ENCODE results near the gene COL4A6.

The COL4A6 gene

DNA sequence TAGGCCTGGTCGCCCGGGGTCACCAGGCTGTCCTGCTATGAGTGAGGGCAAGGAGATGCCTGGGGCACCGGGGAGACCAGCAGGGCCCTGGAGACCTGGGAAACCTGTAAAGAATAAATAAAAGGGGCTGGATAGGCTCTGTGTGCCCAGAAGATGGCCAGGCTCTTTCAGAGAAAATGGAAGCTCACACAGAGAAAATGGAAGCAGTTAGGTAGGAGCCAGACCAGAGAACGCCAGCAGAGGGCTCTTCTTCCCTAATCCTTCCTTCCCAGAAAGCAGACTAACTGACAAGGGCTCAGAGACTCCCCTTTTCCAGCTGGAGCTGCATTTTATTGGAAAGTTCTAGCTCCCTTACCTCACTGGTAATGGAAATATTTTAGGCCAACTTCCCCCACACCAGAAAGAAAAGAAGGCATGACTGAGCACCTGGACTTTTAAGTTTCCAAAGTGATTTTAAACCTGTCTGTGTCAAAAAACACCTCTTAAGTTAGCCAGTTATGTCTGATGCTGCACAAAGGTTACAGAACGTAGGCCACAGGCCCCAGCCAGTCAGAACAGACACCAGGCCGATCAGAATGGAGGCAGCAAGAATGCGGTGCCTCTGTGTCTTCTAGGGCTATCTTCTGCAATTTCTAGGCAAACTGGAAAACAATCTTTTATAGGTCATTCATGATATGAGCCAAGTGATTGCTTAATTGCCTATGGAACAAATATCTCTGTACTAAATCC, 272.7 kb downstream of the COL4A6 start:
- no peak overlapping the region for H3K27ac ChIP-seq (ENCODE audit: low read depth, low read length)
- peaks cover 0 to 5% of the 10 kb centered on the region in 2 donors for H3K27me3 ChIP-seq (ENCODE audit: control insufficient read depth in 1 of 2, insufficient read depth in 2 of 2, low read length in 2 of 2)
- no peak overlapping the region for H3K9ac ChIP-seq (ENCODE audit: low read length)
- no peak overlapping the region for H3K4me3 ChIP-seq (ENCODE audit: low read depth in 1 of 2, low read length in 2 of 2)
- no peaks in the 10 kb centered on the region for H3K36me3 ChIP-seq (ENCODE audit: insufficient read depth, low read length)
- no peaks in the 10 kb centered on the region for H3K4me1 ChIP-seq (ENCODE audit: insufficient read depth, low read length)
- H3K9me3 ChIP-seq (ENCODE audit: low read length), result no peaks in the 10 kb centered on the region

DNA sequence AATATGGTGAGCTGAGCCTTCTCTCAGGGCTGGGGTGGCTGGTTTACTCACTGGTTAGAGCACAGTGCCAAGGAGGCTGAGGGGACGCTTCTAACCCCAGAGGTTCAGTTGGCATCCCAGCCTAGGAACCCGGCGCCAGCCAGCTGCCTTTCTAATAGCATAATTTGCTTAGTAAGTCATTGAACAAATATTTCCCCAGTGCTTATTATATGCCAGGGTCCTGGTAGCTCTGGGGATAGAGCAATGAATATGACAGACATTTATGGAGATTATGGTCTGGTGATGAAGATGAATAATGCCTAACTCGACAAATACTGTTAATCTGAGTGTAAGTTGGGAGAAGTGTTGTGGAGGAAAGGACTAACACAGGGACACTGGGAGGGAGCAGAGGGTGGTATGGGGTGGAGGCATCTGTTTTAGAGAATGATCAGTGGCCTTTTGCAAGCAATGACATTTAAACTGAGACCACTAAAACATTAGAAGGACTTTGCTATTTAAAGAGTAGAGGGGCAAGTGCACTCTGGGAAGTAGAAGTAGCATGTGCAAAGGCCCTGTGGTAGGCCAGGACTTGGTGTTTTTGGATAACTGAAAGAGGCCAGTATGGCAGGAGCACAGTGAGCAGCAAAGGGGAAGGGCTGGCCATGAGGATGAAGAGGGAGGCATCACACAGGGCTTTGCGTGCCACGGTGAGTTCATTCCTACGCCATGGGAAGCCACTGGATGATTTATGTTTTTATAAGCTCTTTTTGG, 274.7 kb downstream of the COL4A6 start:
- H3K36me3 ChIP-seq (ENCODE audit: insufficient read depth, low read length), result no peaks in the 10 kb centered on the region
- no peak overlapping the region for H3K4me3 ChIP-seq (ENCODE audit: low read depth in 1 of 2, low read length in 2 of 2)
- no peaks in the 10 kb centered on the region for H3K4me1 ChIP-seq (ENCODE audit: insufficient read depth, low read length)
- H3K27ac ChIP-seq (ENCODE audit: low read depth, low read length), result no peak overlapping the region
- peaks cover 5 to 10% of the 10 kb centered on the region in 2 donors for H3K27me3 ChIP-seq (ENCODE audit: control insufficient read depth in 1 of 2, insufficient read depth in 2 of 2, low read length in 2 of 2)
- no peak overlapping the region for H3K9ac ChIP-seq (ENCODE audit: low read length)
- no peaks in the 10 kb centered on the region for H3K9me3 ChIP-seq (ENCODE audit: low read length)

DNA sequence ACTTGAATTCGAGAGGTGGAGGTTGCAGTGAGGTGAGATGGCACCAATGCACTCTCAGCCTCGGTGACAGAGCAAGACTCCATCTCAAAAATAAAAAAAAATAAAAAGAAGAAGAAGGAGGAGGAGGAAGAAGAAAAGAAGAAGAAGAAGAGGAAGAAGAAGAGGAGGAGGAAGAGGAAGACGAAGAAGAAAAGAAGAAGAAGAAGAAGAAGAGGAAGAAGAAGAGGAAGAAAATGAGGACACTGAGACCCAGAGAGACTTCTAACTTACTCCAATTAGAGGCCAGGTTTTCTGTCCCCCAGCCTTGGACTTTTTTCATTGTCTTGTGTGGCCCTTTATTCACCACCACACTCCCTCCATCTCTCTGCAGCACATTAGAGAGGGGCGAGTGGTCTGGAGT, 276.0 kb downstream of the COL4A6 start:
- no peaks in the 10 kb centered on the region for H3K4me1 ChIP-seq (ENCODE audit: insufficient read depth, low read length)
- no peak overlapping the region for H3K9ac ChIP-seq (ENCODE audit: low read length)
- H3K36me3 ChIP-seq (ENCODE audit: insufficient read depth, low read length), result no peaks in the 10 kb centered on the region
- peaks cover 5 to 10% of the 10 kb centered on the region in 2 donors for H3K27me3 ChIP-seq (ENCODE audit: control insufficient read depth in 1 of 2, insufficient read depth in 2 of 2, low read length in 2 of 2)
- H3K4me3 ChIP-seq (ENCODE audit: low read depth in 1 of 2, low read length in 2 of 2), result no peak overlapping the region
- H3K27ac ChIP-seq (ENCODE audit: low read depth, low read length), result no peak overlapping the region
- no peaks in the 10 kb centered on the region for H3K9me3 ChIP-seq (ENCODE audit: low read length)

DNA sequence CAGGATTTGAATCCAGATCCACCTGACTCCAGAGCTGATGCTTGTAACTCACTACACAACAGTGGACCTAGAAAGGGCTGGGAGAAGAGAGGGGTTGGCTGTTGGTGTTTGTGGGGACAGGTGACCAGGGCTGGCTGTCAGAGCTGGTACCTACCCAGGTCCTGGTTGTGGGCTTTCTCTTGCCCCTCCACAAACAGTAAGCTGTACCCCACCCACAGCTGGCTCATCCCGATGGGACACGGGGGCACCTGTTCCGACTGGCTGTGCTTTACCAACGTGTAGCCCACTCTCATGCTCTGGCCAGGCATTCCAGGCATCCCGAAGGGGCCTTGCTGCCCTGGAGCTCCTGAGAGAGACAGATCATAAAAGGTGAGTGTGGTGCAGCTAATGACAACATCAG, 277.9 kb downstream of the COL4A6 start:
- H3K27ac ChIP-seq (ENCODE audit: low read depth, low read length), result no peak overlapping the region
- H3K9ac ChIP-seq (ENCODE audit: low read length), result no peak overlapping the region
- no peaks in the 10 kb centered on the region for H3K9me3 ChIP-seq (ENCODE audit: low read length)
- H3K36me3 ChIP-seq (ENCODE audit: insufficient read depth, low read length), result no peaks in the 10 kb centered on the region
- H3K4me3 ChIP-seq (ENCODE audit: low read depth in 1 of 2, low read length in 2 of 2), result no peak overlapping the region
- H3K27me3 ChIP-seq (ENCODE audit: control insufficient read depth in 1 of 2, insufficient read depth in 2 of 2, low read length in 2 of 2), result peaks cover 5 to 10% of the 10 kb centered on the region in 2 donors
- H3K4me1 ChIP-seq (ENCODE audit: insufficient read depth, low read length), result no peaks in the 10 kb centered on the region

DNA sequence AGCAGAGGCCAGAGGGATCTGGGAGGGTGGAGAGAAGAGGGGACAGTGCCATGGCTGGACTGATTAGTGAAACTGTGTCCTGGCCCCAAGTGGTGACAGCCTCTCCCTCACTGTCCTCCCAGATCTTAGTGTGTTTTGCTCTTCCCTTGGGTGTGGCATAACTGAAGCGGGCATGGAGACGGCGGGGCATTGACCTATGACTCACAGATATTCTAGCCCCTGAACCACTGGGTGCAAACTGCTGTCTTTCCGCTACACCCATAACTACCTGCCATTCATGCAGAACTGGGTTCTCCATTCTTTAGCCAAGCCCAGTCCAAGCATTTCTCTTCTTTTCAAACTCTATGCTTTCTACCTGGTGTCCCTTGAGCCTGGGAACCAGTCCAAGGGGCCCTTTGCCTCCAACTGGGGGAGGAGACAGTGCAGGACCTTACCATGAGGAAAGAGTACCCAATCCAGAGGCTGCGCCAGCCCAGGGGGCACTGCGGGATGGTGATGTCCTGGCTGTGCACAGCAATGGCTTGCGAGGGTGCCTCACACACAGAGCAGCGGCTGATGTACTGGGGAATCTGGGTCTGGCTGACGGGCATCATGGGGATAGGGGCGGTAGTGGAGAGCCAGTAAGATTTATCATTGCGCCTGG, 279.1 kb downstream of the COL4A6 start:
- H3K36me3 ChIP-seq (ENCODE audit: insufficient read depth, low read length), result no peaks in the 10 kb centered on the region
- no peak overlapping the region for H3K27ac ChIP-seq (ENCODE audit: low read depth, low read length)
- peaks cover 5 to 10% of the 10 kb centered on the region in 2 donors for H3K27me3 ChIP-seq (ENCODE audit: control insufficient read depth in 1 of 2, insufficient read depth in 2 of 2, low read length in 2 of 2)
- H3K9ac ChIP-seq (ENCODE audit: low read length), result no peak overlapping the region
- H3K4me3 ChIP-seq (ENCODE audit: low read depth in 1 of 2, low read length in 2 of 2), result no peak overlapping the region
- H3K9me3 ChIP-seq (ENCODE audit: low read length), result no peaks in the 10 kb centered on the region
- no peaks in the 10 kb centered on the region for H3K4me1 ChIP-seq (ENCODE audit: insufficient read depth, low read length)

DNA sequence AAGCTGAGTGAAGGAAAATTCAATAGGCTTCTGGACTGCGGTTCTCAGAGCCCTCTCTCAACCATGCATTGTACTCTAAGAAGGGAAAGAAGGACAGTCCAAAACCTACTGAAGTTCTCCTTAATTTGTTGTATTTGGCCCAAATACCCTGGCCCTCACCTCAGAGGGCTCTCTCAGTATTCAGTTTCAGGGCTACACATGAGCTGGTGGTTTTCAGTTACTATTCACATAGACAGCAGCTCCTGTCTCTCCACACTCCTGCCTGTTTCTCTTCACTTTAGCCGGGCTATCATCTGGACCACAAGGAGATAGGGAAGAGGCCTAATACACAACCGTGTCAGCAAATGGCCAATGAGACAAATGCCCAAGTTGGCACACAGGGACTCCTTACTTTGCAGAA, 280.6 kb downstream of the COL4A6 start:
- H3K4me1 ChIP-seq (ENCODE audit: insufficient read depth, low read length), result no peaks in the 10 kb centered on the region
- no peaks in the 10 kb centered on the region for H3K9me3 ChIP-seq (ENCODE audit: low read length)
- H3K27ac ChIP-seq (ENCODE audit: low read depth, low read length), result no peak overlapping the region
- H3K27me3 ChIP-seq (ENCODE audit: control insufficient read depth in 1 of 2, insufficient read depth in 2 of 2, low read length in 2 of 2), result peaks cover 3 to 10% of the 10 kb centered on the region in 2 donors
- no peak overlapping the region for H3K9ac ChIP-seq (ENCODE audit: low read length)
- no peak overlapping the region for H3K4me3 ChIP-seq (ENCODE audit: low read depth in 1 of 2, low read length in 2 of 2)
- H3K36me3 ChIP-seq (ENCODE audit: insufficient read depth, low read length), result no peaks in the 10 kb centered on the region

DNA sequence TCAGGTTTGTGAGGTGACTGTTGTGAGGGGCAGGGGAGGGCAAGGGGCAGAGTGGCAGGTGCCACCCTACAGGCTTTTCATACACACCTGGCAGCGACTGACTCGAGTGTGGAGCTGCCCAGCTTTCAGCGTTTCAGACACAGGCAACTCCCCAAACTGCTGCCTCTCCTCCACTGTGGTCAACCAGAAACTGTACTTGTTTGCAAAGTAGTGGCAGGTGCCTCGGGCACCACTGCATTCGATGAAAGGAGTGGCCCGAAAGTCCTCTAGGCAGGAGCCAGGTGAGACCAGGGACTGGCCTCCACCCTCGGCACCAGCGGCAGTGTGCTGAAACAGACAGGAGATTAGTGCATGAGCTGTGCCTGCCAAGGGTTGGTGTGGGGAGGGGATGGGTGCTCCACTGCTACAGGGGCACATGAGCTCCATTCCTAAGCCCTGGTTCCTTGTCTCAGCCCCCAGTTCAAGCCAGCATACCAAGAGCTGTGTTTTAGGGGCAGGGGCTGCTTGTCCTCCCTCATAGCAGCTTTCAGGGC, 281.2 kb downstream of the COL4A6 start:
- no peaks in the 10 kb centered on the region for H3K9me3 ChIP-seq (ENCODE audit: low read length)
- no peaks in the 10 kb centered on the region for H3K36me3 ChIP-seq (ENCODE audit: insufficient read depth, low read length)
- peaks cover 0 to 10% of the 10 kb centered on the region in 2 donors for H3K27me3 ChIP-seq (ENCODE audit: control insufficient read depth in 1 of 2, insufficient read depth in 2 of 2, low read length in 2 of 2)
- no peak overlapping the region for H3K27ac ChIP-seq (ENCODE audit: low read depth, low read length)
- H3K4me1 ChIP-seq (ENCODE audit: insufficient read depth, low read length), result no peaks in the 10 kb centered on the region
- H3K4me3 ChIP-seq (ENCODE audit: low read depth in 1 of 2, low read length in 2 of 2), result no peak overlapping the region
- H3K9ac ChIP-seq (ENCODE audit: low read length), result no peak overlapping the region

DNA sequence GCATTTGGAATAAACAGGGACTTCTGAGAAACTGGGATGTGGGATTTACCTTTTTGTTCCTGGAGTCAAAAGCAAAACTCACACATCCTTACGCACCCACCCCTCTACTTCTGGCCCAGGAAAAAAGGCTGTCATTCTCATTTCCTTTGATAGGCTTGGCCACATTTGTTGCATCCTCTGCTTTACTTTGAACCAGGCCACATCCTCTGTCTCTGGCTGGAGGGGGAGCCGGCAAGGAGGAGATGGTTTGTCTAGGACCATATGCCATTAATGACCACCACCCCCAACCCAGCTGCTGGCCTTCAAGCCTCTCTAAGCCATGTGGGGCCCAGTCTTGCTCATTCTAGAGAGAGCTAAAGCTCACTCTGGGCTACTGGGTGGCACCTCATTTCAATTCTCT, 282.1 kb downstream of the COL4A6 start:
- Histone ChIP-seq H3K27ac (ENCODE audit: low read depth, low read length) (no peak overlapping the region), H3K9me3 (ENCODE audit: low read length) (no peaks in the 10 kb centered on the region), H3K4me3 (ENCODE audit: low read depth in 1 of 2, low read length in 2 of 2) (no peak overlapping the region), H3K36me3 (ENCODE audit: insufficient read depth, low read length) (no peaks in the 10 kb centered on the region), H3K27me3 (ENCODE audit: control insufficient read depth in 1 of 2, insufficient read depth in 2 of 2, low read length in 2 of 2) (peaks cover 0 to 10% of the 10 kb centered on the region in 2 donors), H3K4me1 (ENCODE audit: insufficient read depth, low read length) (no peaks in the 10 kb centered on the region), H3K9ac (ENCODE audit: low read length) (no peak overlapping the region)

DNA sequence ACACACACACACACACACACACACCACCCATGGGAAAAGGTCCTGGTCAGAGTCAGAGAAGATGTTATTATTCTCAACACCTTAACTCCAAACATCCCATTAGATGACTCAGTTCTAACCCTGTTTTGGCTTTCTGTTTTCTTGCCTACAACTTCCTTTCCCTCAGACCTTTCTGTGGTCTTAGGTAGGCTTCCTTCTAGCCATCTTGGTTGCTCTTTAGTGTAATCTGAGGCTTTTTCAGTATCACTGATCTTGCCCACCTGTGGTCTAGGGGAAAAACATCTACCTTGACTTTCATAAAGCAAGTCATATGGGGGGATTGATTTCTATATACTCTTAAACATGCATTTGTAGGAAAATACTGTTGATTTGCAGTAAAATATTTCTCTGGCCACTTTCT, 289.7 kb downstream of the COL4A6 start:
- H3K9ac ChIP-seq (ENCODE audit: low read length), result no peak overlapping the region
- no peaks in the 10 kb centered on the region for H3K36me3 ChIP-seq (ENCODE audit: insufficient read depth, low read length)
- H3K27ac ChIP-seq (ENCODE audit: low read depth, low read length), result no peak overlapping the region

GRCh38 chrX:108138814-108139702, 299.2 kb downstream of the COL4A6 start:
- Histone ChIP-seq H3K27ac (ENCODE audit: low read depth, low read length) (no peak overlapping the region), H3K4me1 (ENCODE audit: insufficient read depth, low read length) (no peaks in the 10 kb centered on the region), H3K9ac (ENCODE audit: low read length) (no peak overlapping the region), H3K9me3 (ENCODE audit: low read length) (no peaks in the 10 kb centered on the region), H3K27me3 (ENCODE audit: control insufficient read depth in 1 of 2, insufficient read depth in 2 of 2, low read length in 2 of 2) (no peaks in the 10 kb centered on the region), H3K36me3 (ENCODE audit: insufficient read depth, low read length) (peaks cover 5% of the 10 kb centered on the region), H3K4me3 (ENCODE audit: low read depth in 1 of 2, low read length in 2 of 2) (no peak overlapping the region)

More for the DNA sequence above, 289.7 kb downstream of the COL4A6 start:
- H3K9me3 ChIP-seq (ENCODE audit: low read length), result no peaks in the 10 kb centered on the region
- H3K4me3 ChIP-seq (ENCODE audit: low read depth in 1 of 2, low read length in 2 of 2), result no peak overlapping the region
- no peaks in the 10 kb centered on the region for H3K27me3 ChIP-seq (ENCODE audit: control insufficient read depth in 1 of 2, insufficient read depth in 2 of 2, low read length in 2 of 2)
- H3K4me1 ChIP-seq (ENCODE audit: insufficient read depth, low read length), result no peaks in the 10 kb centered on the region

- Histone ChIP-seq H3K4me3 (ENCODE audit: low read depth in 1 of 2, low read length in 2 of 2) (no peak overlapping the region), H3K9ac (ENCODE audit: low read length) (no peak overlapping the region), H3K9me3 (ENCODE audit: low read length) (no peaks in the 10 kb centered on the region), H3K27ac (ENCODE audit: low read depth, low read length) (no peak overlapping the region), H3K27me3 (ENCODE audit: control insufficient read depth in 1 of 2, insufficient read depth in 2 of 2, low read length in 2 of 2) (peaks cover 0 to 6% of the 10 kb centered on the region in 2 donors), H3K4me1 (ENCODE audit: insufficient read depth, low read length) (no peaks in the 10 kb centered on the region), H3K36me3 (ENCODE audit: insufficient read depth, low read length) (peaks cover 5% of the 10 kb centered on the region)
Observed at GRCh38 chrX:108134724-108135123, 303.5 kb downstream of the COL4A6 start.
